Neural cell (in vitro differentiated cells): ENCODE measurements around the gene TRIM72. TPM values are rescaled to one million over a fixed set of nuclear protein-coding genes. Genes with fewer than 3 reads are reported as not detected.

Experiments used
- H2AFZ ChIP-seq: fragments of 200-600, 300-800 bp; sonication (generic), shearing (Covaris generic); 2 replicates; pipeline ENCODE4 v1.6.0; 2014; ENCODE audit warnings: low read depth, mild to moderate bottlenecking, antibody characterized with exemption, low read length, moderate library complexity
- H3F3A ChIP-seq: fragments of 200-600 bp; shearing (Covaris generic); 2 replicates; pipeline ENCODE4 v1.6.1; 2016; ENCODE audit warnings: mild to moderate bottlenecking, moderate library complexity, mixed read lengths, antibody characterized with exemption, low read length; ENCODE audit not compliant: insufficient read depth, poor library complexity, severe bottlenecking
- H3K27ac ChIP-seq: fragments of 200-600, 300-800 bp; sonication (generic), shearing (Covaris generic); 2 replicates; pipeline ENCODE4 v1.5.1; 2014; ENCODE audit warnings: mild to moderate bottlenecking, low read length, moderate library complexity
- H3K27me3 ChIP-seq: fragments of 300-800, 200-600 bp; sonication (generic), shearing (Covaris generic); 2 replicates; pipeline ENCODE4 v1.6.0; 2014; ENCODE audit warnings: mild to moderate bottlenecking, low read depth, low read length, moderate library complexity; ENCODE audit not compliant: insufficient read depth
- H3K36me3 ChIP-seq: fragments of 300-800, 200-600 bp; sonication (generic), shearing (Covaris generic); 2 replicates; pipeline ENCODE4 v1.5.1; 2014; ENCODE audit warnings: mild to moderate bottlenecking, antibody characterized with exemption, low read length, moderate library complexity; ENCODE audit not compliant: insufficient read depth
- H3K4me2 ChIP-seq: fragments of 300-800, 200-600 bp; sonication (generic), shearing (Covaris generic); 2 replicates; pipeline ENCODE4 v1.6.0; 2014; ENCODE audit warnings: mild to moderate bottlenecking, low read length
- H3K4me3 ChIP-seq: fragments of 300-800, 200-600 bp; sonication (generic), shearing (Covaris generic); 2 replicates; pipeline ENCODE4 v1.5.1; 2014; ENCODE audit warnings: mild to moderate bottlenecking, low read length, moderate library complexity
- H3K79me2 ChIP-seq: fragments of 200-600 bp; shearing (Covaris generic); replicated peaks from 2 replicates; pipeline ENCODE4 v1.6.0; 2014; ENCODE audit warnings: mild to moderate bottlenecking, low read length, moderate library complexity; ENCODE audit not compliant: insufficient read depth
- H3K9ac ChIP-seq: fragments of 300-800, 200-600 bp; sonication (generic), shearing (Covaris generic); 2 replicates; pipeline ENCODE4 v1.6.1; 2016; ENCODE audit warnings: mild to moderate bottlenecking, low read length, mixed read lengths
- H3K9me2 ChIP-seq: fragments of 200-600 bp; shearing (Covaris generic); 2 replicates; pipeline ENCODE4 v1.6.1; 2016; ENCODE audit warnings: mild to moderate bottlenecking, low read length, mixed read lengths; ENCODE audit not compliant: insufficient read depth
- H3K9me3 ChIP-seq: fragments of 200-600, 300-800 bp; sonication (generic), shearing (Covaris generic); 2 replicates; pipeline ENCODE4 v1.6.1; 2016; ENCODE audit warnings: mild to moderate bottlenecking, mixed run types, low read length, moderate library complexity, mixed read lengths
- H4K20me1 ChIP-seq: fragments of 200-600 bp; shearing (Covaris generic); 2 replicates; pipeline ENCODE4 v1.6.1; 2016; ENCODE audit warnings: mild to moderate bottlenecking, mixed run types; ENCODE audit not compliant: insufficient read depth
- CTCF ChIP-seq: fragments of 450-650 bp; IDR thresholded peaks from 2 replicates; pipeline ENCODE4 v1.5.1; 2014; ENCODE audit warnings: antibody characterized with exemption, mild to moderate bottlenecking, moderate library complexity; ENCODE audit not compliant: poor library complexity, severe bottlenecking
- EP300 ChIP-seq: fragments of 450-650 bp; conservative IDR thresholded peaks from 2 replicates; pipeline ENCODE4 v1.6.1; 2014; ENCODE audit warnings: antibody characterized with exemption, mild to moderate bottlenecking, moderate library complexity; ENCODE audit not compliant: poor library complexity, severe bottlenecking
- EZH2 ChIP-seq: fragments of 200-600, 300-800 bp; shearing (Covaris generic), sonication (generic); IDR thresholded peaks from 2 replicates; pipeline ENCODE4 v1.6.1; 2014; ENCODE audit warnings: antibody characterized with exemption, low read length, borderline replicate concordance, mild to moderate bottlenecking; ENCODE audit not compliant: insufficient read depth, poor library complexity, severe bottlenecking
- MXI1 ChIP-seq: fragments of 450-650 bp; conservative IDR thresholded peaks from 2 replicates; pipeline ENCODE4 v1.6.1; 2014; ENCODE audit warnings: antibody characterized with exemption, mild to moderate bottlenecking; ENCODE audit not compliant: poor library complexity, severe bottlenecking
- POLR2AphosphoS5 ChIP-seq: IDR thresholded peaks from 2 replicates; pipeline ENCODE4 v1.6.1; 2012
- RAD21 ChIP-seq: fragments of 450-650 bp; conservative IDR thresholded peaks from 2 replicates; pipeline ENCODE4 v1.6.1; 2014; ENCODE audit warnings: antibody characterized with exemption, mild to moderate bottlenecking, moderate library complexity
- REST ChIP-seq: IDR thresholded peaks from 2 replicates; pipeline ENCODE4 v1.6.1; 2012; ENCODE audit warnings: borderline replicate concordance
- SMC3 ChIP-seq: fragments of 450-650 bp; conservative IDR thresholded peaks from 2 replicates; pipeline ENCODE4 v1.6.1; 2014; ENCODE audit warnings: antibody characterized with exemption, mild to moderate bottlenecking, moderate library complexity; ENCODE audit not compliant: poor library complexity
- TAF1 ChIP-seq: IDR thresholded peaks from 2 replicates; pipeline ENCODE4 v1.6.1; 2012; ENCODE audit warnings: low read depth
- polyA plus RNA-seq: library from polyadenylated mRNA; depleted of rRNA; stranded (reverse); fragments of >200 nt; gene quantifications from 2 replicates; pipeline ENCODE4 v1.2.3, GENCODE V29; 2014

Gene TRIM72
- polyA plus RNA-seq, 1 donor from 2014 or later = 0.05 TPM

GRCh38 chr16:31225193-31225592, 11.3 kb downstream of the TRIM72 start (continued):
- TF ChIP-seq TAF1 = no peak

- Histone ChIP-seq H4K20me1 (no peaks in the 10 kb centered on the region), H3K4me3 (no peak overlapping the region), H3K79me2 (no peaks in the 10 kb centered on the region), H3K4me2 (no peak overlapping the region), H3K27me3 (no peaks in the 10 kb centered on the region), H3K36me3 (no peaks in the 10 kb centered on the region), H3K9me2 (no peaks in the 10 kb centered on the region), H3K9ac (no peak overlapping the region), H3K9me3 (no peaks in the 10 kb centered on the region), H3K27ac (no peak overlapping the region), H2AFZ (no peak overlapping the region), H3F3A (no peaks in the 10 kb centered on the region)
- TF ChIP-seq REST = no peak
- TF ChIP-seq EZH2 = no peak
- TF ChIP-seq CTCF = no peak
- TF ChIP-seq EP300 = no peak
- no peak for TF ChIP-seq MXI1
- no peak for TF ChIP-seq TAF1
- no peak for TF ChIP-seq POLR2AphosphoS5
- TF ChIP-seq RAD21 = no peak
- TF ChIP-seq SMC3 = no peak
These were observed 14.3 kb downstream of the TRIM72 start for GRCh38 chr16:31228206-31228605.

DNA sequence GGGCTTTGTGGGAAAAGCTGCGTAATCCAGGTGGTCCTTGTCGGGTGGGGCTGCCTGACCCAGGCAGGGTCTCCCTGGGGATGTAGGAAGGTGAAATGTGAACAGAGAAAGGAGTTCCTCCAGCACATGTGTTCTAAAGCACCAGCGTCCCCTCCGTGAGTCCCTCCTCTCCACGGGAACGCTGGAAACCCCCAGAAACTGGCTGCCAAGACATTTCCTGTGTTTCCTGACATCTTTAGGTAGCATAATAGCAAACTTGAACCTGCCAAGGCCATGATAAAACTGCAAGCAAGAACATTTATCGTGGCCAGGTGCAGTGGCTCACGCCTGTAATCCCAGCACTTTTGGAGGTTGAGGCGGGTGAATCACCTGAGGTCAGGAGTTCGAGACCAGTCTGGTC, 15.6 kb downstream of the TRIM72 start:
- H3F3A ChIP-seq = no peaks in the 10 kb centered on the region
- H3K36me3 ChIP-seq = no peaks in the 10 kb centered on the region
- H3K9ac ChIP-seq = no peak overlapping the region
- no peaks in the 10 kb centered on the region for H3K79me2 ChIP-seq
- TF ChIP-seq SMC3 = no peak
- TF ChIP-seq EP300 = no peak
- TF ChIP-seq RAD21 = no peak
- no peak for TF ChIP-seq CTCF
- TF ChIP-seq REST = no peak
- TF ChIP-seq TAF1 = no peak
- TF ChIP-seq POLR2AphosphoS5 = no peak
- no peak for TF ChIP-seq MXI1
- no peak for TF ChIP-seq EZH2
- H4K20me1 ChIP-seq = no peaks in the 10 kb centered on the region
- no peak overlapping the region for H3K27ac ChIP-seq
- no peaks in the 10 kb centered on the region for H3K9me2 ChIP-seq
- H3K27me3 ChIP-seq = no peaks in the 10 kb centered on the region
- no peak overlapping the region for H3K4me2 ChIP-seq
- no peaks in the 10 kb centered on the region for H3K9me3 ChIP-seq
- no peak overlapping the region for H2AFZ ChIP-seq
- no peak overlapping the region for H3K4me3 ChIP-seq
